GM12864 (cell line): ENCODE results near the gene NIPSNAP3A.

Source experiments
- DNase-seq: peaks from one replicate; pipeline ENCODE4 v3.0.0-alpha.2; 2011; ENCODE audit warnings: low read depth
- H3K4me3 ChIP-seq: 2 replicates; pipeline ENCODE4 v1.5.1; 2011; ENCODE audit warnings: mild to moderate bottlenecking, low read depth, low read length, control low read depth
- TF ChIP-seq, protein P1 (sequence below): IDR thresholded peaks from 2 replicates; pipeline ENCODE4 v1.5.1; 2011; ENCODE audit warnings: low read depth, mild to moderate bottlenecking, moderate library complexity, low read length, control low read depth, inconsistent platforms; ENCODE audit errors: missing control alignments

The NIPSNAP3A gene

DNA sequence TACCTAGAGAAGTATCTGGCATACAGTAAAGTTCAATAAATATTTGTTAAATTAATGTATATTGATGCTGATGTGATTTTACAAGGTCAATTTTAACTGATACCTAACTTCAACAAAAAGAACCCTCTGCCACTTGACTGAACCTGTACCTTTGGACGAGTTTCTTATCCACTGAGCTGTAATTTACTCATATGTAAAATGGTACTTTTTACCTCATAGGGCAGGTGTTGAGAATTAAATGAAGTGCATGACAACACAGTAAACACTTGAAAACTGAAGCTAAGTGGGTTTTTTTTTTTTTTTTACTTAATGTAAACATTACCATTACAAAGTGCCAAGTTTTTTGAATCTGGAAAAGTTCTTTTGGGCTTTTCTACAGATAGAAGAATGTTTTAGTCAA lies 31.9 kb downstream of the NIPSNAP3A start:
- TF ChIP-seq, protein P1, sequence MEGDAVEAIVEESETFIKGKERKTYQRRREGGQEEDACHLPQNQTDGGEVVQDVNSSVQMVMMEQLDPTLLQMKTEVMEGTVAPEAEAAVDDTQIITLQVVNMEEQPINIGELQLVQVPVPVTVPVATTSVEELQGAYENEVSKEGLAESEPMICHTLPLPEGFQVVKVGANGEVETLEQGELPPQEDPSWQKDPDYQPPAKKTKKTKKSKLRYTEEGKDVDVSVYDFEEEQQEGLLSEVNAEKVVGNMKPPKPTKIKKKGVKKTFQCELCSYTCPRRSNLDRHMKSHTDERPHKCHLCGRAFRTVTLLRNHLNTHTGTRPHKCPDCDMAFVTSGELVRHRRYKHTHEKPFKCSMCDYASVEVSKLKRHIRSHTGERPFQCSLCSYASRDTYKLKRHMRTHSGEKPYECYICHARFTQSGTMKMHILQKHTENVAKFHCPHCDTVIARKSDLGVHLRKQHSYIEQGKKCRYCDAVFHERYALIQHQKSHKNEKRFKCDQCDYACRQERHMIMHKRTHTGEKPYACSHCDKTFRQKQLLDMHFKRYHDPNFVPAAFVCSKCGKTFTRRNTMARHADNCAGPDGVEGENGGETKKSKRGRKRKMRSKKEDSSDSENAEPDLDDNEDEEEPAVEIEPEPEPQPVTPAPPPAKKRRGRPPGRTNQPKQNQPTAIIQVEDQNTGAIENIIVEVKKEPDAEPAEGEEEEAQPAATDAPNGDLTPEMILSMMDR, result no peak
- H3K4me3 ChIP-seq, result no peak overlapping the region
- DNase-seq, result no peak

DNA sequence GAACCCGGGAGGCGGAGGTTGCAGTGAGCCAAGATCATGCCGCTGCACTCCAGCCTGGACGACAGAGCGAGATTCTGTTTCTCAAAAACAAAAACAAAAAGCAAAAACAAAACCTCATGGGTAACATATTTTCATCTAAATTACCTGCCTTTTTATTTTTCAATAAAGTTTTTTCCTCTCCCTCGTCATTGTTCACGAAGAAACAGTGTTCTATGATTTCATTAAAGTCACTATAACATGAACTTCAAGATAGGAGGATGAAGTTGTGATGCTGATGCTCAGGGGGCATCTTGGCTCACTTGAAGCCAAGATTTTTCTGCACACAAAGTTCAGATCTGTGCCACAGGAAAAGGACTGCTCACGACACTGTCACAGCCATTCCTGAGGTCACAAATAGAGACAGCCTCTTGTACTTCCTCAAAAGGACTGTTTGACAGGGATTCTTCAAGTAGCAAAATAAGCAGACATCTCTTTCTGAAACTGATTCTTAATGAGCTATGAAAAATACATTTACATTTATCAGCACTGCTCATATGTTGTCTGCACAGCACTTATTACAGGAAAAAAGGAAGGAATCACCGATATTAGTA lies 32.6 kb downstream of the NIPSNAP3A start:
- DNase-seq, result no peak
- H3K4me3 ChIP-seq, result no peak overlapping the region
- TF ChIP-seq, protein P1, result no peak

GRCh38 chr9:104780796-104781395 lies 33.4 kb downstream of the NIPSNAP3A start:
- DNase-seq, result no peak
- H3K4me3 ChIP-seq, result no peak overlapping the region
- TF ChIP-seq, protein P1, result peak; percentile 19

DNA sequence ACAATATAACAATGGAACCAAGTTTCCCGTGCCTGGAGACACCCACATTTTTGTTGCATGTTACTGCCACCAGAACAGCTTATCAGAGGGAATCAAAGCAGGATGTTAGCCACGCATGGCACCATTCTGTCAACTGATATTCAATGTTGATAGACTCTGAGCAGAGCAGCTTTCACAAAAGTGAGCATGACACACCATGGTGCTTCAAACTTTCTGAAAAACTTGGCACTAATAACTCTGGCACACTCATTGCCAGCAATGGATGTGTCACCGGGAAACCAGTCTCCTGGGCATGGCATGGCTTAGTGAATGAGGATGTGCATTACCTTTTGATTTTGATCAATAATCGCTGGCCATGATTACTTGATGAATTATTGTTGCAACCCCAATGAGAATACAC lies 36.1 kb downstream of the NIPSNAP3A start:
- H3K4me3 ChIP-seq, result no peak overlapping the region
- TF ChIP-seq, protein P1, result no peak
- no peak for DNase-seq

- TF ChIP-seq, protein P1, result no peak
- H3K4me3 ChIP-seq, result no peak overlapping the region
- DNase-seq, result no peak
These were observed 36.6 kb downstream of the NIPSNAP3A start for GRCh38 chr9:104784098-104784497.

DNA sequence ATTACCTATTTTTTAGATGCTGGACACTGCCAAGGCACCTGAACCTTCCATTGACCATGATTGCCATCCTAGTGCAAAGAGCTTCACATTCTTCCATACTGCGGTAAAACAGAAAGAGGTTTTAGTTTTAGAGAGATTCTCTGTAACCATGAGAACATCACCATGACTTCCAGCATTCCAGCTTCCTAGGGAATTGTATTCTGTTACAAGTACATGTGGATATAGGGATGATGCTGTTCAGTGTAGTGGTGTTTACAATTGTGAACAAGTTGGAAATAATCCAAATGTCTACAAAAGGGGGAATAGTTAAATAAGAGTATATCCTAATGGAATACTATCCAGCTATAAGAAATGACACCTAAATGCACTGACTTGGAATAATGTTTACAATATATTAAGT lies 38.8 kb downstream of the NIPSNAP3A start:
- no peak overlapping the region for H3K4me3 ChIP-seq
- TF ChIP-seq, protein P1, result no peak
- DNase-seq, result no peak
